A549 (cell line): ENCODE data around the gene CFAP99. TPM values are rescaled to one million over a fixed set of nuclear protein-coding genes. Genes with fewer than 3 reads are reported as not detected.
A peak's percentile ranks its signal among the peaks of the same experiment; 100 is the strongest.

ENCODE experiments used
- ATAC-seq, 2 experiments: fragments of 200-7000 bp in 1 of 2; fragments of >200 bp in 1 of 2; cut with Nextera tagmentation in 1 of 2; cut with Tn5 transposase in 1 of 2; 3 replicates each; pipeline versions ENCODE4 v1.8.0 to v1.9.1; 2018 to 2020; ENCODE audit warnings: mild to moderate bottlenecking in 1 of 2, moderate library complexity in 1 of 2
- CTCF ChIA-PET: fragments of 300-600 bp; sonication (Branson Sonifier 250); formaldehyde crosslinking; extraction: SDS; loops from one replicate; lab custom pipeline; 2021; ENCODE audit warnings: antibody characterized with exemption, inconsistent platforms; lab: Yijun Ruan, JAX
- POLR2A ChIA-PET: fragments of 350-600 bp; formaldehyde crosslinking; extraction: SDS; loops from one replicate; lab custom pipeline; 2021; ENCODE audit warnings: antibody characterized with exemption, inconsistent platforms; lab: Yijun Ruan, JAX
- DNase-seq, 2 experiments: peaks; one replicate each; pipeline versions ENCODE4 v3.0.0 to v3.0.0-alpha.2; 2011 to 2016; ENCODE audit warnings: low read depth in 1 of 2, low spot score in 1 of 2
- FAIRE-seq: peaks from 2 replicates; lab custom pipeline; 2011; peaks lifted over from hg19 to GRCh38; lab: Jason Lieb, UNC
- H3K27ac ChIP-seq, 2 experiments: fragments of >200 bp; sonication (Bioruptor Twin); formaldehyde crosslinking; 3 replicates each; pipeline ENCODE4 v1.5.1; 2016 to 2017
- H3K4me1 ChIP-seq: fragments of >200 bp; sonication (Bioruptor Twin); formaldehyde crosslinking; 3 replicates; pipeline ENCODE4 v1.6.1; 2016
- H3K4me2 ChIP-seq: fragments of >200 bp; sonication (Bioruptor Twin); formaldehyde crosslinking; 3 replicates; pipeline ENCODE4 v1.6.1; 2016
- H3K4me3 ChIP-seq: fragments of >200 bp; sonication (Bioruptor Twin); formaldehyde crosslinking; 3 replicates; pipeline ENCODE4 v1.5.1; 2016
- H3K9me3 ChIP-seq: fragments of >200 bp; sonication (Bioruptor Twin); formaldehyde crosslinking; 3 replicates; pipeline ENCODE4 v1.6.1; 2016
- ATOH8 ChIP-seq: fragments of 250-450 bp; sonication (Bioruptor Pico); IDR thresholded peaks from 2 replicates; pipeline ENCODE4 v1.5.0; 2020; ENCODE audit warnings: low read depth, mild to moderate bottlenecking, moderate library complexity
- CBX8 ChIP-seq: fragments of 200-600 bp; sonication (generic); IDR thresholded peaks from 2 replicates; pipeline ENCODE4 v1.6.1; 2016
- CHD2 ChIP-seq: fragments of 150-350 bp; IDR thresholded peaks from 2 replicates; pipeline ENCODE4 v1.6.1; 2014; ENCODE audit warnings: low read length; ENCODE audit not compliant: partially characterized antibody
- CTCF ChIP-seq: fragments of >200 bp; sonication (Bioruptor Twin); formaldehyde crosslinking; IDR thresholded peaks from 3 replicates; pipeline ENCODE4 v1.5.1; 2016
- E2F6 ChIP-seq: IDR thresholded peaks from 2 replicates; pipeline ENCODE4 v1.6.1; 2012; ENCODE audit warnings: low read depth, borderline replicate concordance
- FOSL2 ChIP-seq, 2 experiments: fragments of 450-650 bp in 1 of 2; fragments of >200 bp in 1 of 2; sonication (Bioruptor Twin) in 1 of 2; formaldehyde crosslinking; IDR thresholded peaks; 2 replicates each; pipeline versions ENCODE4 v1.5.0 to v1.6.1; 2016 to 2020; ENCODE audit warnings: mild to moderate bottlenecking in 1 of 2, moderate library complexity in 1 of 2
- HDAC2 ChIP-seq: fragments of 200-600 bp; sonication (generic); IDR thresholded peaks from 2 replicates; pipeline ENCODE4 v1.6.1; 2016
- HOXA7 ChIP-seq: fragments of 250-450 bp; sonication (Bioruptor Pico); IDR thresholded peaks from 2 replicates; pipeline ENCODE4 v1.5.0; 2020; ENCODE audit warnings: mild to moderate bottlenecking, moderate library complexity
- HOXB13 ChIP-seq: fragments of 250-450 bp; sonication (Bioruptor Pico); IDR thresholded peaks from 2 replicates; pipeline ENCODE4 v1.5.0; 2020; ENCODE audit warnings: low read depth, mild to moderate bottlenecking, moderate library complexity
- JUN ChIP-seq, 2 experiments: fragments of >200 bp; sonication (Bioruptor Twin); formaldehyde crosslinking; IDR thresholded peaks; 2 replicates in 1 of 2; 3 replicates in 1 of 2; pipeline ENCODE4 v1.6.1; 2016 to 2017
- KDM1A ChIP-seq: fragments of 200-600 bp; sonication (generic); IDR thresholded peaks from 2 replicates; pipeline ENCODE4 v1.6.1; 2016; ENCODE audit warnings: low read depth, mild to moderate bottlenecking
- MAX ChIP-seq: IDR thresholded peaks from 2 replicates; pipeline ENCODE4 v1.6.1; 2012
- MAZ ChIP-seq: fragments of 150-350 bp; IDR thresholded peaks from 2 replicates; pipeline ENCODE4 v1.6.1; 2014; ENCODE audit warnings: antibody characterized with exemption, low read depth, low read length, borderline replicate concordance
- MYC ChIP-seq: IDR thresholded peaks from 2 replicates; pipeline ENCODE4 v1.6.1; 2012; ENCODE audit warnings: mild to moderate bottlenecking, inconsistent platforms, low read length, improper control_type of control experiment, borderline replicate concordance
- NPAS2 ChIP-seq: fragments of 250-450 bp; sonication (Bioruptor Pico); IDR thresholded peaks from 2 replicates; pipeline ENCODE4 v1.8.0; 2022; ENCODE audit warnings: mild to moderate bottlenecking, moderate library complexity, borderline replicate concordance
- NR3C1 ChIP-seq: fragments of >200 bp; sonication (Bioruptor Twin); formaldehyde crosslinking; IDR thresholded peaks from 3 replicates; pipeline ENCODE4 v1.6.1; 2017
- PBX3 ChIP-seq: IDR thresholded peaks from 2 replicates; pipeline ENCODE4 v1.6.1; 2012
- POLR2AphosphoS2 ChIP-seq: conservative IDR thresholded peaks from 2 replicates; pipeline ENCODE4 v1.6.1; 2012; ENCODE audit warnings: low read length, improper control_type of control experiment, inconsistent platforms
- RARB ChIP-seq: fragments of 250-450 bp; sonication (Bioruptor Pico); IDR thresholded peaks from 2 replicates; pipeline ENCODE4 v1.8.0; 2021; ENCODE audit warnings: mild to moderate bottlenecking, moderate library complexity
- RCOR1 ChIP-seq: fragments of 150-350 bp; IDR thresholded peaks from 2 replicates; pipeline ENCODE4 v1.6.1; 2014; ENCODE audit warnings: antibody characterized with exemption, low read length, low read depth
- RFX5 ChIP-seq: fragments of 450-650 bp; IDR thresholded peaks from 2 replicates; pipeline ENCODE4 v1.7.1; 2014; ENCODE audit warnings: antibody characterized with exemption, mild to moderate bottlenecking, moderate library complexity
- RNF2 ChIP-seq: fragments of 200-600 bp; sonication (generic); IDR thresholded peaks from 2 replicates; pipeline ENCODE4 v1.6.1; 2016; ENCODE audit warnings: low read depth, mild to moderate bottlenecking, antibody characterized with exemption, moderate library complexity, borderline replicate concordance
- TFCP2L1 ChIP-seq: fragments of 250-450 bp; sonication (Bioruptor Pico); IDR thresholded peaks from 2 replicates; pipeline ENCODE4 v1.5.0; 2021; ENCODE audit warnings: mild to moderate bottlenecking
- ZNF302 ChIP-seq: fragments of 250-450 bp; sonication (Bioruptor Pico); IDR thresholded peaks from 2 replicates; pipeline ENCODE4 v1.9.0; 2021; ENCODE audit warnings: inconsistent platforms, mild to moderate bottlenecking, moderate library complexity
- WGBS: methylation state at CpG from one replicate; pipeline ENCODE4 v1.1.6; 2017; ENCODE audit errors: missing lambda C conversion rate; 5-methylcytosine and 5-hydroxymethylcytosine counted together
- polyA plus RNA-seq, 4 experiments: library from polyadenylated mRNA; depleted of rRNA in 3 of 4; stranded (reverse); fragments of >200 nt; fragmentation: RNase III in 1 of 4; extraction: RNeasy Plus Mini Kit Qiagen cat#74134 plus additional on column Dnase treatment in 1 of 4; gene quantifications; 2 replicates in 3 of 4; 3 replicates in 1 of 4; pipeline ENCODE4 v1.2.3, GENCODE V29; 2011 to 2017
- TF ChIP-seq, protein P1 (sequence below): fragments of >200 bp; sonication (Bioruptor Twin); formaldehyde crosslinking; IDR thresholded peaks from 2 replicates; pipeline ENCODE4 v1.6.1; 2016

The CFAP99 gene
- polyA plus RNA-seq, 2 of the 4 experiments (the other 2 are of a cell fraction), result 0.09 TPM; not detected in 1

GRCh38 chr4:2415881-2416563 is 2.7 kb upstream of the CFAP99 start:
- no peaks in the 10 kb centered on the region for H3K9me3 ChIP-seq
- CTCF ChIA-PET, result interaction anchor here (0.7 to 5.2 kb wide), 5 partner anchors 9 to 50 kb away, joined by 3 to 34 read pairs (median 3); no protein-coding TSS in a partner anchor
- peak overlapping the region; percentile 74; the same call in 2 of the 3 replicates for H3K4me3 ChIP-seq
- WGBS, result 93% methylated on average over 17 of the region's 17 CpGs
- no peak for DNase-seq
- peak overlapping the region; percentile 10 to 85; a peak in 4 of 6 replicates for H3K27ac ChIP-seq
- H3K4me2 ChIP-seq, result peak overlapping the region; percentile 75
- FAIRE-seq, result no peak
- H3K4me1 ChIP-seq, result peaks cover 29% of the 10 kb centered on the region
- TF ChIP-seq NR3C1 (no peak), MYC (no peak), HDAC2 (no peak), NPAS2 (CRISPR knock-in tag) (no peak), PBX3 (no peak), CTCF (no peak), RCOR1 (no peak), TFCP2L1 (CRISPR knock-in tag) (no peak)
- POLR2A ChIA-PET, result interaction anchor here (0.8 to 1.2 kb wide), 2 partner anchors 53 to 154 kb away, joined by 3 to 5 read pairs; partner anchors contain the start of genes MXD4 and RNF4
- no peak for ATAC-seq

DNA sequence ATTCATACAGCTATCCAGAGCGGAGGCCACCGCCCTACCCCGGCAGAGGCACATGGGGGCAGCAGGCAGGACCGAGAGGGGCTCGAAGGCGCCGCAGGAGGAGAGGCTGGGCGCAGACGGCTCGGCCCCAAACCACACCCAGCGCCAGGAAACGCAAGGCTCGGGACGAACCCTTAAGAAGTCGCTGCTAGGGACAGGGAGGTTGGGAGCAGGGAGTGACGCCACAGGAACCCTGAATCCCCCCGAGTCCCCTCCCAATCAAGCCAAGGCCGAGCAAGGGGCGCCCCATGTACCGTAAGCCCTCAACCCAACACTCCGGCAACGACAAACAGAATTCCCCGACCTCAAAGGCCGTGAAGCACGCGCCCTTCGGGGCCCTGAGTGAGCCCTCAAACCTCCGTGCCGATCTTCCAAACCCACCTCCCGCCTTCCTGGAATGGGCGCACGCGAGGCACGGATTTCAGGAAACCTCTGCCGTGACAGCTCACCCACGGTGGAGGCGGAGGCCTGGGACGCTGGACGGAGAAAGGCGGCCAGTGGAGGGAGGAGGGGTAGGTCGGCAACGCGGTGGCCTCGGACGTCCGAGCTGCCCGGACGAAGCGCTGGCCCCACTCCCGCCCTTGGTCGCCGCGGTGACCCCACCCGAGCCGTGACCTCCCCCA is 2.1 kb upstream of the CFAP99 start:
- TF ChIP-seq E2F6, result 0 out of 2 replicates have a peak, but pooled peaks have one; percentile 19
- TF ChIP-seq RARB (CRISPR knock-in tag), result no peak
- TF ChIP-seq MAX, result peak; percentile 19; the same call in 1 of the 2 replicates
- TF ChIP-seq HOXB13 (CRISPR knock-in tag), result no peak
- peak overlapping the region; percentile 43 to 85 for H3K27ac ChIP-seq
- no peak for FAIRE-seq
- H3K4me2 ChIP-seq, result peak overlapping the region; percentile 75
- 54% methylated on average over 18 of the region's 55 CpGs for WGBS
- no peak for DNase-seq
- H3K9me3 ChIP-seq, result no peaks in the 10 kb centered on the region
- H3K4me1 ChIP-seq, result peaks cover 27% of the 10 kb centered on the region
- ChIA-PET POLR2A (no interaction called here), CTCF (interaction anchor here (0.7 to 2.4 kb wide), 3 partner anchors 12 to 49 kb away, joined by 3 to 7 read pairs (median 3); no protein-coding TSS in a partner anchor)
- H3K4me3 ChIP-seq, result peak overlapping the region; percentile 74
- ATAC-seq, result no peak

GRCh38 chr4:2417226-2417764 is 1.5 kb upstream of the CFAP99 start:
- no peak for DNase-seq
- H3K27ac ChIP-seq, result peak overlapping the region; percentile 43 to 85
- peaks cover 21% of the 10 kb centered on the region for H3K4me1 ChIP-seq
- H3K9me3 ChIP-seq, result no peaks in the 10 kb centered on the region
- peak overlapping the region; percentile 74 for H3K4me3 ChIP-seq
- POLR2A ChIA-PET, result no interaction called here
- CTCF ChIA-PET, result no interaction called here
- 4% methylated on average over 4 of the region's 61 CpGs for WGBS
- peak overlapping the region; percentile 75 for H3K4me2 ChIP-seq
- no peak for ATAC-seq
- no peak for FAIRE-seq
- TF ChIP-seq CHD2, result no peak
- no peak for TF ChIP-seq ATOH8 (CRISPR knock-in tag)
- no peak for TF ChIP-seq RCOR1
- TF ChIP-seq JUN (IDR thresholded peaks at IDR 0.05), result no peak
- TF ChIP-seq POLR2AphosphoS2, result no peak
- TF ChIP-seq CBX8, result no peak
- TF ChIP-seq KDM1A, result no peak
- no peak for TF ChIP-seq RNF2
- TF ChIP-seq PBX3, result no peak
- no peak for TF ChIP-seq HOXA7
- no peak for TF ChIP-seq MAZ
- TF ChIP-seq, protein P1, sequence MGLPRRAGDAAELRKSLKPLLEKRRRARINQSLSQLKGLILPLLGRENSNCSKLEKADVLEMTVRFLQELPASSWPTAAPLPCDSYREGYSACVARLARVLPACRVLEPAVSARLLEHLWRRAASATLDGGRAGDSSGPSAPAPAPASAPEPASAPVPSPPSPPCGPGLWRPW, result no peak
- TF ChIP-seq RFX5, result no peak
- no peak for TF ChIP-seq ZNF302 (CRISPR knock-in tag)
- TF ChIP-seq FOSL2 (IDR thresholded peaks at IDR 0.05), result no peak
- TF ChIP-seq FOSL2 (CRISPR knock-in tag; IDR thresholded peaks at IDR 0.05), result no peak
